Umbilical cord (tissue), 2 donors: ENCODE results near the gene OR5K1. TPM values are rescaled to one million over a fixed set of nuclear protein-coding genes. Genes with fewer than 3 reads are reported as not detected.

ENCODE experiments used
- DNase-seq: peaks from one replicate; pipeline ENCODE4 v3.0.0-alpha.2; 2015; ENCODE audit warnings: low spot score
- total RNA-seq: library from RNA; depleted of rRNA; stranded (reverse); fragments of >200 nt; gene quantifications from one replicate; pipeline ENCODE4 v1.2.3, GENCODE V29; 2014; ENCODE audit warnings: low replicate concordance; ENCODE audit not compliant: insufficient read depth

Gene OR5K1
- total RNA-seq = 1.2 TPM

- peak; percentile 2 for DNase-seq
Measured at GRCh38 chr3:98462901-98463300, at the start of gene OR5K1. Gene OR5K1, plus strand, starts transcription at chr3:98463201. Its CDS starts 6,376 bp downstream, at chr3:98469577.

DNA sequence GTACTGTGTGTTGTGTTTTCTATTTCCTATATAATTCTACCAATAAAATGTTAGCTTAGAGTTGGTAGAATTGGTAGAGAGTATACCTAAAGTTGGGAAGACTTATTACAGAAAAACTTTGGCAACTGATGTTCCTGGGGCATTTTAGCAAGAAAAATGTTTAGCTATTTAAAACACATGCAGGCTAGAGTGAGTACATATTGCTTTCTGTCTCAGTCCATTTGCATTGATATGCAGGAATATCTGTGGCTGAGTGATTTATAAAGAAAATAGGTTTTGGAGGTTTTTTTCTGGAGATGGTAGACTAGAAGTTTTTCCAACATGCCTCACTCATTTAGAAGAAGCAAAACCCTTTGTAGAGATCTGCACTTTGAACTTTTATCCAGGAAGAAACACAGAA, 30.4 kb upstream of the OR5K1 start:
- DNase-seq = no peak

- no peak for DNase-seq
Measured at GRCh38 chr3:98433764-98434163, 29.2 kb upstream of the OR5K1 start.

- no peak for DNase-seq
Measured at GRCh38 chr3:98434412-98434811, 28.6 kb upstream of the OR5K1 start.

- no peak for DNase-seq
Measured at GRCh38 chr3:98440283-98440682, 22.7 kb upstream of the OR5K1 start.

- no peak for DNase-seq
Measured at GRCh38 chr3:98445949-98446406, 17.0 kb upstream of the OR5K1 start.

GRCh38 chr3:98449606-98450193, 13.3 kb upstream of the OR5K1 start:
- DNase-seq = no peak

- no peak for DNase-seq
Measured at GRCh38 chr3:98450372-98450771, 12.6 kb upstream of the OR5K1 start.

GRCh38 chr3:98453827-98454226, 9.2 kb upstream of the OR5K1 start:
- no peak for DNase-seq

DNA sequence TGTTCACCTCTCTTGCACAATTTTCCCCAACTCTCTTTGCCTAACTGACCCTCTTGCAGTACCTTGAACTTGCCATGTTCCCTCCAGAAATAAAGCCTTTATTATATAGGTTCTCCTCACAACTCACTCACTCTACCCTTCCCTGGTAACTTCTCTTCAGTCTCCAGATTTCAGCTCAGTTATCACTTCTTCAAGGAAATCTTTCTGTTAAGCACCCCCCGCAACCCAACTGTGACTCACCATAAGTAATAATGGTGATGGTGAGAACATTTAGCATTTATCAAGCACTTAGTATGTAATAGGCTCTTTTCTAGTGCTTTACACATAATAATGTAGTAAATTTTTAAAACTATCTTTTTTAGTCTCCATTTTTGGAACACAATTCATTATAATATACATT, 8.1 kb upstream of the OR5K1 start:
- no peak for DNase-seq

- no peak for DNase-seq
Measured at GRCh38 chr3:98457543-98457942, 5.5 kb upstream of the OR5K1 start.

DNA sequence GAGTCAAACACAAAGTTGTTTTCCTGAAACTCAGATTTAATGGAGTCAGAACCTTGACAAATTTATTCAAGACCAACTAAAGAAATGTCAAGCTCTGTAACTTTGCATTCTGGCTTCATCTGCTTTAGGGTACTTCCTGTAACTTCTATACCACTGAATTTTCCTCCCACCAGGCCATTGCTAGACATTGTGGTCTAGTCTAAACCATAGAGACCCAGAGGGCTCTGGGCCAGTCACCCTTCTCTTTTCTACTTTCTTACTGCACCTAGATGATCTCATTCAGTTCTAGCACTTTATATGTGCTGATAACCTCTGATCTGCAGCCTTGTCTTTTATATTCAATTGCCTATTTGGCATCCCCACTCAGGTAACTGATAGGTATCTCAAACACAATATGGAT, 2.8 kb upstream of the OR5K1 start:
- no peak for DNase-seq

- DNase-seq = no peak
Measured at GRCh38 chr3:98482717-98483482, 19.9 kb downstream of the OR5K1 start.

- no peak for DNase-seq
Measured at GRCh38 chr3:98483626-98484025, 20.6 kb downstream of the OR5K1 start.

GRCh38 chr3:98497381-98497780, 34.4 kb downstream of the OR5K1 start, which contains the start of gene OR5K2:
Gene OR5K2, plus strand, starts transcription at chr3:98497681. Its CDS starts 0 bp downstream, at chr3:98497681.
- no peak for DNase-seq

DNA sequence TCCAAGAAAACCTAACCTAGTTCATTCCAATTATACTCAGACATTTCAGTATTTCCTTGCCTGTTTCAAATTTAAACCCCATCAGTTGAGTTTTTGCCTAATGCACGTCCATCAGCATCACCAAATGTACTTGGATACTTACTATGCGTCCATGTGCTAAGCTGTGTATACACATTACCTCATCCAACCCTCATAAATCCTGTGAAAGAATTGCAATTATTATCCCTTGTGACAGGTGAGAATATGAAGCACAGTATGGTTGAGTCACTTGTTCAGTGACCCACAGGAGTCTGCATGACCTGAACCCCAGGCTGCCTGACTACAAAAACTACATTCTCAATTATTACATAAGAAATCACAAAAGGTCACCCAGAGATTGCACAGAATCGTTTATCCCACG, 37.0 kb downstream of the OR5K1 start:
- DNase-seq = no peak

DNA sequence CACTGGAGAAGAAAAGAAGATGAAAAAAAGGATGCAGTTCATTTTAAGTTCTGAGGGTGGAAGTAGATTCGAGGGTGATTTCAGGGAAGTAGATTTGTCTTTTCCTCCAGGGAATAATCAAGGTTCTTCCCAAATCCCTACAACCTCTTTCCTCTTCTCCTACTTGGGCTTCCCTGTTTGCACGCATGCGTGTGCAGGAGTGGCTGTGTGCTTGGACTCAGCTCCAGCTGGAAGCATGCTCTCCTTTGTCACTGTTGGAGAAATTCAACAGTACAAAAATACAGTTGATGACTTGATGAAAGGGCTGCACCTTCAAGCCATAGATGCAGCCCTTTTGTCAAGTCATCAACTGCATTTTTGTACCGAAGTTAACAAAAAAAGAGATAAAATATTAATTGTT, 38.3 kb downstream of the OR5K1 start:
- no peak for DNase-seq

- no peak for DNase-seq
Measured at GRCh38 chr3:98501863-98502576, 39.0 kb downstream of the OR5K1 start.

DNA sequence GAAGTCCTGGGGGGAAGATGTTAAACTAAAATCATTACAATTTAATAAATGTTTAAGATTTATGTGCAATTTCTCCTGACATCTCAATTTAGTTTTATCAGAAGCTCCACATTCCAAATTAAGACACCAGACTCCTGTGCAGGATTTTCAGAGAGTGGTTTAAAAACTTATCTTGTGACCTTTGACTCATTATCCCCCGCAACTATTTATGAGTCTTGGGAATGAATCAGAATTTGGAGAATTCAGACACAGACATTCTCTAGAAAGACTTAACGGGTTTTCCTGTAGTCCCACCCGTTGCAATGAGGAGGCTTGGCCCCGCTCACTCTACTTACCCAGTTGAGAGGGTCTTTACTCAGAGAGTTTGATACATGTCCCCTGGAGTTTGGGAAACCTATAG, 41.5 kb downstream of the OR5K1 start:
- peak; percentile 65 for DNase-seq

DNA sequence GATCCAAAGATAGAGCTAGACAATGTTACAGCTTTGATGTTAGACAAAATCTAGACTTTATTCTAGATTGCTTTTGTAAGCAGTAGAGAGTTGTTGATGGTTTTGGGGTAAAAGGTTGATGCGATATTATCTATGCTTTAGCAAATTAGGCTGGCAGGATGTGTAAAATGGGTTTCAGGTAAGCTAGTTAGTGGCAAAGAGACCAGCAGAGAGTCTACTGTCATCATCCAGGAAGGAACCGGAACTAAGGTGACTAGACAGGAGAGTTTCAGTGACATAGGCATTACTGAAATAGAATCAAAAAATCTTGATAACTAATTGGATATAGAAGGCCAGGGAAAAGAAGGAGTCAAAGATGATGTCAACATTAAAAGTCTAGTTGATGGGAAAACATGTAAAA, 45.6 kb downstream of the OR5K1 start:
- no peak for DNase-seq

- no peak for DNase-seq
Measured at GRCh38 chr3:98512576-98512975, 49.6 kb downstream of the OR5K1 start.

GRCh38 chr3:98513091-98513511, 50.1 kb downstream of the OR5K1 start:
- no peak for DNase-seq

DNA sequence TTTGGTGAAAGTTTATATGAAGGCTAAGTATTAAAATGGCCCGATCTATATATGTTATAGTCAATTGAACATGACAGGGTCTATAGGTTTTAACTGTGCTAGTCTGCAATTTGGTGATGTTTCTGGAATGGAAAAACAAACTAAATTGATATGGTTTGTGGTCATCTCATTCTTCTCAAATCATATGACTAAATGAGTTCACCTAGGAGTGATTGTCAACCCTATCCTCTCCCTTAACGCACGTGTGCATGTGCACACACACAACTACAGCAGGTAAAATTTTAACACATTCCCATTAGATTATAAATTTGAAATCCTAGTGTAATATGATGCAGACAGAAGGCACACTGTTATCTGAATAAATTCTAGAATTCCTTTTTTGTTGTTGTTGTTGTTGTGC, 50.7 kb downstream of the OR5K1 start:
- DNase-seq = no peak
